ENCODE measurements around the gene LY86.

The LY86 gene

GRCh38 chr6:6569811-6570164 is 18.7 kb upstream of the LY86 start:
- DNase-seq (ENCODE audit: low read depth, low spot score), result no peak
- Histone ChIP-seq H3K4me1 (ENCODE audit: control insufficient read depth, insufficient read depth, low read length) (no peaks in the 10 kb centered on the region), H3K27ac (ENCODE audit: low read length) (no peak overlapping the region), H3K36me3 (ENCODE audit: control insufficient read depth, insufficient read depth, low read length) (no peaks in the 10 kb centered on the region), H3K9me3 (ENCODE audit: control insufficient read depth, insufficient read depth, low read length) (no peaks in the 10 kb centered on the region), H3K4me3 (ENCODE audit: low read length) (no peak overlapping the region), H3K27me3 (ENCODE audit: control insufficient read depth, insufficient read depth, low read length) (no peaks in the 10 kb centered on the region)
- no CpG with 5 or more reads among the region's 2 CpGs for WGBS (ENCODE audit: insufficient coverage, insufficient read length)

- WGBS (ENCODE audit: insufficient coverage, insufficient read length), result 100% methylated on average over 1 of the region's 4 CpGs
- Histone ChIP-seq H3K4me1 (ENCODE audit: control insufficient read depth, insufficient read depth, low read length) (no peaks in the 10 kb centered on the region), H3K27ac (ENCODE audit: low read length) (no peak overlapping the region), H3K36me3 (ENCODE audit: control insufficient read depth, insufficient read depth, low read length) (no peaks in the 10 kb centered on the region), H3K4me3 (ENCODE audit: low read length) (no peak overlapping the region), H3K27me3 (ENCODE audit: control insufficient read depth, insufficient read depth, low read length) (no peaks in the 10 kb centered on the region), H3K9me3 (ENCODE audit: control insufficient read depth, insufficient read depth, low read length) (no peaks in the 10 kb centered on the region)
- no peak for DNase-seq (ENCODE audit: low read depth, low spot score)
Observed at GRCh38 chr6:6570929-6571671, 17.4 kb upstream of the LY86 start.

- WGBS (ENCODE audit: insufficient coverage, insufficient read length), result no CpG with 5 or more reads among the region's 4 CpGs
- no peaks in the 10 kb centered on the region for H3K27me3 ChIP-seq (ENCODE audit: control insufficient read depth, insufficient read depth, low read length)
- no peak overlapping the region for H3K27ac ChIP-seq (ENCODE audit: low read length)
- no peak for DNase-seq (ENCODE audit: low read depth, low spot score)
- H3K4me1 ChIP-seq (ENCODE audit: control insufficient read depth, insufficient read depth, low read length), result no peaks in the 10 kb centered on the region
- H3K36me3 ChIP-seq (ENCODE audit: control insufficient read depth, insufficient read depth, low read length), result no peaks in the 10 kb centered on the region
- no peaks in the 10 kb centered on the region; the same call in 1 of the 2 replicates for H3K9me3 ChIP-seq (ENCODE audit: control insufficient read depth, insufficient read depth, low read length)
- H3K4me3 ChIP-seq (ENCODE audit: low read length), result no peak overlapping the region
Observed at GRCh38 chr6:6575143-6575542, 13.4 kb upstream of the LY86 start.

GRCh38 chr6:6577735-6578134 is 10.8 kb upstream of the LY86 start:
- Histone ChIP-seq H3K36me3 (ENCODE audit: control insufficient read depth, insufficient read depth, low read length) (no peaks in the 10 kb centered on the region), H3K4me1 (ENCODE audit: control insufficient read depth, insufficient read depth, low read length) (no peaks in the 10 kb centered on the region), H3K27me3 (ENCODE audit: control insufficient read depth, insufficient read depth, low read length) (no peaks in the 10 kb centered on the region), H3K4me3 (ENCODE audit: low read length) (no peak overlapping the region), H3K9me3 (ENCODE audit: control insufficient read depth, insufficient read depth, low read length) (no peaks in the 10 kb centered on the region; the same call in 1 of the 2 replicates), H3K27ac (ENCODE audit: low read length) (no peak overlapping the region)
- no CpG with 5 or more reads among the region's 1 CpG for WGBS (ENCODE audit: insufficient coverage, insufficient read length)
- no peak for DNase-seq (ENCODE audit: low read depth, low spot score)

- DNase-seq (ENCODE audit: low read depth, low spot score), result no peak
- no peaks in the 10 kb centered on the region for H3K4me1 ChIP-seq (ENCODE audit: control insufficient read depth, insufficient read depth, low read length)
- no peaks in the 10 kb centered on the region for H3K36me3 ChIP-seq (ENCODE audit: control insufficient read depth, insufficient read depth, low read length)
- WGBS (ENCODE audit: insufficient coverage, insufficient read length), result no CpG with 5 or more reads among the region's 1 CpG
- H3K4me3 ChIP-seq (ENCODE audit: low read length), result no peak overlapping the region
- H3K27ac ChIP-seq (ENCODE audit: low read length), result no peak overlapping the region
- no peaks in the 10 kb centered on the region for H3K27me3 ChIP-seq (ENCODE audit: control insufficient read depth, insufficient read depth, low read length)
- no peaks in the 10 kb centered on the region; the same call in 1 of the 2 replicates for H3K9me3 ChIP-seq (ENCODE audit: control insufficient read depth, insufficient read depth, low read length)
Observed at GRCh38 chr6:6579281-6579680, 9.2 kb upstream of the LY86 start.

GRCh38 chr6:6580225-6580856 is 8.2 kb upstream of the LY86 start:
- no peak for DNase-seq (ENCODE audit: low read depth, low spot score)
- H3K36me3 ChIP-seq (ENCODE audit: control insufficient read depth, insufficient read depth, low read length), result no peaks in the 10 kb centered on the region
- H3K4me1 ChIP-seq (ENCODE audit: control insufficient read depth, insufficient read depth, low read length), result no peaks in the 10 kb centered on the region
- no peak overlapping the region for H3K4me3 ChIP-seq (ENCODE audit: low read length)
- no peaks in the 10 kb centered on the region; the same call in 1 of the 2 replicates for H3K9me3 ChIP-seq (ENCODE audit: control insufficient read depth, insufficient read depth, low read length)
- WGBS (ENCODE audit: insufficient coverage, insufficient read length), result no CpG with 5 or more reads among the region's 6 CpGs
- no peak overlapping the region for H3K27ac ChIP-seq (ENCODE audit: low read length)
- H3K27me3 ChIP-seq (ENCODE audit: control insufficient read depth, insufficient read depth, low read length), result no peaks in the 10 kb centered on the region

- WGBS (ENCODE audit: insufficient coverage, insufficient read length), result no CpG with 5 or more reads among the region's 3 CpGs
Observed at GRCh38 chr6:6581054-6581453, 7.5 kb upstream of the LY86 start.

GRCh38 chr6:6582131-6582530 is 6.4 kb upstream of the LY86 start:
- Histone ChIP-seq H3K4me1 (ENCODE audit: control insufficient read depth, insufficient read depth, low read length) (no peaks in the 10 kb centered on the region), H3K36me3 (ENCODE audit: control insufficient read depth, insufficient read depth, low read length) (no peaks in the 10 kb centered on the region), H3K9me3 (ENCODE audit: control insufficient read depth, insufficient read depth, low read length) (no peaks in the 10 kb centered on the region), H3K4me3 (ENCODE audit: low read length) (no peak overlapping the region), H3K27me3 (ENCODE audit: control insufficient read depth, insufficient read depth, low read length) (no peaks in the 10 kb centered on the region), H3K27ac (ENCODE audit: low read length) (no peak overlapping the region)
- WGBS (ENCODE audit: insufficient coverage, insufficient read length), result no CpG with 5 or more reads among the region's 1 CpG
- DNase-seq (ENCODE audit: low read depth, low spot score), result no peak

More at GRCh38 chr6:6581054-6581453, 7.5 kb upstream of the LY86 start:
- H3K27ac ChIP-seq (ENCODE audit: low read length), result no peak overlapping the region
- H3K4me1 ChIP-seq (ENCODE audit: control insufficient read depth, insufficient read depth, low read length), result no peaks in the 10 kb centered on the region
- DNase-seq (ENCODE audit: low read depth, low spot score), result no peak
- no peaks in the 10 kb centered on the region; the same call in 1 of the 2 replicates for H3K9me3 ChIP-seq (ENCODE audit: control insufficient read depth, insufficient read depth, low read length)
- H3K4me3 ChIP-seq (ENCODE audit: low read length), result no peak overlapping the region
- H3K36me3 ChIP-seq (ENCODE audit: control insufficient read depth, insufficient read depth, low read length), result no peaks in the 10 kb centered on the region
- H3K27me3 ChIP-seq (ENCODE audit: control insufficient read depth, insufficient read depth, low read length), result no peaks in the 10 kb centered on the region

GRCh38 chr6:6583836-6584235 is 4.7 kb upstream of the LY86 start:
- Histone ChIP-seq H3K4me1 (ENCODE audit: control insufficient read depth, insufficient read depth, low read length) (no peaks in the 10 kb centered on the region), H3K4me3 (ENCODE audit: low read length) (no peak overlapping the region), H3K27ac (ENCODE audit: low read length) (no peak overlapping the region), H3K36me3 (ENCODE audit: control insufficient read depth, insufficient read depth, low read length) (no peaks in the 10 kb centered on the region), H3K9me3 (ENCODE audit: control insufficient read depth, insufficient read depth, low read length) (no peaks in the 10 kb centered on the region), H3K27me3 (ENCODE audit: control insufficient read depth, insufficient read depth, low read length) (no peaks in the 10 kb centered on the region)
- DNase-seq (ENCODE audit: low read depth, low spot score), result no peak
- no CpG with 5 or more reads among the region's 2 CpGs for WGBS (ENCODE audit: insufficient coverage, insufficient read length)

- H3K4me3 ChIP-seq (ENCODE audit: low read length), result no peak overlapping the region
- no peak for DNase-seq (ENCODE audit: low read depth, low spot score)
- H3K27me3 ChIP-seq (ENCODE audit: control insufficient read depth, insufficient read depth, low read length), result no peaks in the 10 kb centered on the region
- H3K36me3 ChIP-seq (ENCODE audit: control insufficient read depth, insufficient read depth, low read length), result no peaks in the 10 kb centered on the region
- no peak overlapping the region for H3K27ac ChIP-seq (ENCODE audit: low read length)
- H3K4me1 ChIP-seq (ENCODE audit: control insufficient read depth, insufficient read depth, low read length), result no peaks in the 10 kb centered on the region
- no peaks in the 10 kb centered on the region for H3K9me3 ChIP-seq (ENCODE audit: control insufficient read depth, insufficient read depth, low read length)
- no CpG with 5 or more reads among the region's 7 CpGs for WGBS (ENCODE audit: insufficient coverage, insufficient read length)
Observed at GRCh38 chr6:6584310-6585002, 4.1 kb upstream of the LY86 start.

Data from iPS DF 6.9 (cell line).